Trophoblast cell (in vitro differentiated cells and primary cell): ENCODE results near the gene SREBF2.

Experiments
- DNase-seq, 2 donors: peaks; one replicate each; pipeline ENCODE4 v3.0.0-alpha.2; 2016
- H2AFZ ChIP-seq: 2 replicates; pipeline ENCODE4 v1.6.1; 2013; ENCODE audit warnings: low read length, moderate library complexity, mild to moderate bottlenecking; ENCODE audit not compliant: insufficient read depth, poor library complexity
- H2AK5ac ChIP-seq: 2 replicates; pipeline ENCODE4 v1.6.1; 2013; ENCODE audit warnings: mild to moderate bottlenecking, low read length
- H2BK120ac ChIP-seq: 2 replicates; pipeline ENCODE4 v1.6.1; 2013; ENCODE audit warnings: low read length, mild to moderate bottlenecking, moderate library complexity; ENCODE audit not compliant: insufficient read depth, poor library complexity
- H2BK12ac ChIP-seq: 2 replicates; pipeline ENCODE4 v1.6.1; 2013; ENCODE audit warnings: mild to moderate bottlenecking, low read length, moderate library complexity
- H2BK5ac ChIP-seq: 2 replicates; pipeline ENCODE4 v1.6.1; 2013; ENCODE audit warnings: low read length, low read depth, moderate library complexity, mild to moderate bottlenecking; ENCODE audit not compliant: poor library complexity
- H3K14ac ChIP-seq: 2 replicates; pipeline ENCODE4 v1.6.1; 2013; ENCODE audit warnings: mild to moderate bottlenecking, low read length
- H3K18ac ChIP-seq: 2 replicates; pipeline ENCODE4 v1.6.1; 2013; ENCODE audit warnings: mild to moderate bottlenecking, low read length
- H3K23ac ChIP-seq: 2 replicates; pipeline ENCODE4 v1.6.1; 2013; ENCODE audit warnings: low read length
- H3K27ac ChIP-seq: 2 replicates; pipeline ENCODE4 v1.5.1; 2013; ENCODE audit warnings: low read depth, mild to moderate bottlenecking, inconsistent platforms, low read length, moderate library complexity
- H3K27me3 ChIP-seq: 2 replicates; pipeline ENCODE4 v1.6.1; 2013; ENCODE audit warnings: inconsistent platforms, mild to moderate bottlenecking, low read length, moderate library complexity; ENCODE audit not compliant: insufficient read depth
- H3K36me3 ChIP-seq, 2 experiments: 1 replicate in 1 of 2; 2 replicates in 1 of 2; pipeline ENCODE4 v1.6.1; 2013; ENCODE audit warnings: low read length in 2 of 2, mild to moderate bottlenecking in 2 of 2, moderate library complexity in 1 of 2; ENCODE audit not compliant: insufficient read depth in 2 of 2, control insufficient read depth in 1 of 2
- H3K4ac ChIP-seq: 2 replicates; pipeline ENCODE4 v1.6.1; 2013; ENCODE audit warnings: low read depth, mild to moderate bottlenecking, low read length, moderate library complexity
- H3K4me1 ChIP-seq, 2 experiments: 1 replicate in 1 of 2; 2 replicates in 1 of 2; pipeline ENCODE4 v1.6.1; 2013; ENCODE audit warnings: low read length in 2 of 2, mild to moderate bottlenecking in 2 of 2, moderate library complexity in 1 of 2; ENCODE audit not compliant: insufficient read depth in 2 of 2, control insufficient read depth in 1 of 2
- H3K4me2 ChIP-seq: 2 replicates; pipeline ENCODE4 v1.6.1; 2013; ENCODE audit warnings: inconsistent platforms, mild to moderate bottlenecking, low read length, moderate library complexity
- H3K4me3 ChIP-seq: 2 replicates; pipeline ENCODE4 v1.5.1; 2013; ENCODE audit warnings: mild to moderate bottlenecking, low read depth, low read length, inconsistent platforms
- H3K79me1 ChIP-seq: one replicate; pipeline ENCODE4 v1.6.1; 2013; ENCODE audit warnings: low read length
- H3K79me2 ChIP-seq: 2 replicates; pipeline ENCODE4 v1.6.1; 2013; ENCODE audit warnings: low read length, mild to moderate bottlenecking; ENCODE audit not compliant: control insufficient read depth, insufficient read depth, poor library complexity
- H3K9ac ChIP-seq: 2 replicates; pipeline ENCODE4 v1.6.1; 2013; ENCODE audit warnings: mild to moderate bottlenecking, low read length
- H3K9me3 ChIP-seq: 2 replicates; pipeline ENCODE4 v1.6.1; 2013; ENCODE audit warnings: low read depth, mild to moderate bottlenecking, control low read depth, inconsistent platforms, low read length; ENCODE audit not compliant: insufficient read depth
- H4K12ac ChIP-seq: 2 replicates; pipeline ENCODE4 v1.6.1; 2013; ENCODE audit warnings: low read depth, mild to moderate bottlenecking, low read length, moderate library complexity
- H4K8ac ChIP-seq: 2 replicates; pipeline ENCODE4 v1.6.1; 2013; ENCODE audit warnings: low read depth, mild to moderate bottlenecking, low read length, moderate library complexity
- H4K91ac ChIP-seq: one replicate; pipeline ENCODE4 v1.6.1; 2013; ENCODE audit warnings: low read depth, mild to moderate bottlenecking, low read length, moderate library complexity
- WGBS: extraction: QIAGEN DNeasy Blood & Tissue Kit; methylation state at CpG from one replicate; pipeline ENCODE4 v1.1.7; 2013; ENCODE audit warnings: missing lambda C conversion rate; ENCODE audit not compliant: insufficient read length, insufficient coverage; ENCODE audit errors: extremely low coverage; 5-methylcytosine and 5-hydroxymethylcytosine counted together

Gene SREBF2

DNA sequence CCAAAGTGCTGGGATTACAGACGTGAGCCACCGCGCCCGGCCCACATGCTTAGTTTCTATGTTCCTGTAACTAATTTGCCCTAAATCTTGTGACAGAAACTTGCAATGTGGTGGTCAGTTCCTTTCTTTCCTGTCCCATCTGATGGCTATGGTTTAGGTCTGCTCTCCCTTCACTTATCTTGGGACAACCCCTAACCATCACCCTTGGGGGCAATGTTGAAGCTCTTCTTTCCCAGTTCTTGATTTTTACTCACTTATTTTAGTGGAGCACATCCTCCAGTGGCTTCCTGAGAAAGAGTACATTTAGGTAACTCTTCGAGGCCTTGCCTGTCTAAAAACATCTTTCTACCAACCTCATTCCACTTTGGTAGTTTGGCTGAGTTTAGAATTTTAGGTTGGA, 7.3 kb downstream of the SREBF2 start:
- no peak overlapping the region for H3K27ac ChIP-seq
- no peak overlapping the region for H2BK120ac ChIP-seq
- peaks cover 5% of the 10 kb centered on the region for H3K79me1 ChIP-seq
- H3K4me2 ChIP-seq = no peak overlapping the region
- H4K12ac ChIP-seq = no peak overlapping the region
- no peak overlapping the region for H3K23ac ChIP-seq
- H2BK5ac ChIP-seq = no peak overlapping the region
- no peak overlapping the region for H4K91ac ChIP-seq
- no peak overlapping the region for H3K4me3 ChIP-seq
- H2BK12ac ChIP-seq = no peak overlapping the region
- H3K4ac ChIP-seq = peak overlapping the region; percentile 65
- H3K79me2 ChIP-seq = peaks cover 15% of the 10 kb centered on the region
- no peak for DNase-seq
- no peak overlapping the region for H2AK5ac ChIP-seq
- H3K9me3 ChIP-seq = no peaks in the 10 kb centered on the region
- no peak overlapping the region for H2AFZ ChIP-seq
- H3K9ac ChIP-seq = no peak overlapping the region
- H3K14ac ChIP-seq = no peak overlapping the region
- peaks cover 11 to 22% of the 10 kb centered on the region in 2 experiments for H3K36me3 ChIP-seq
- H3K4me1 ChIP-seq = peaks cover 5 to 15% of the 10 kb centered on the region in 2 experiments
- no peaks in the 10 kb centered on the region for H3K27me3 ChIP-seq
- H3K18ac ChIP-seq = no peak overlapping the region
- no CpG with 5 or more reads among the region's 5 CpGs for WGBS
- H4K8ac ChIP-seq = no peak overlapping the region

DNA sequence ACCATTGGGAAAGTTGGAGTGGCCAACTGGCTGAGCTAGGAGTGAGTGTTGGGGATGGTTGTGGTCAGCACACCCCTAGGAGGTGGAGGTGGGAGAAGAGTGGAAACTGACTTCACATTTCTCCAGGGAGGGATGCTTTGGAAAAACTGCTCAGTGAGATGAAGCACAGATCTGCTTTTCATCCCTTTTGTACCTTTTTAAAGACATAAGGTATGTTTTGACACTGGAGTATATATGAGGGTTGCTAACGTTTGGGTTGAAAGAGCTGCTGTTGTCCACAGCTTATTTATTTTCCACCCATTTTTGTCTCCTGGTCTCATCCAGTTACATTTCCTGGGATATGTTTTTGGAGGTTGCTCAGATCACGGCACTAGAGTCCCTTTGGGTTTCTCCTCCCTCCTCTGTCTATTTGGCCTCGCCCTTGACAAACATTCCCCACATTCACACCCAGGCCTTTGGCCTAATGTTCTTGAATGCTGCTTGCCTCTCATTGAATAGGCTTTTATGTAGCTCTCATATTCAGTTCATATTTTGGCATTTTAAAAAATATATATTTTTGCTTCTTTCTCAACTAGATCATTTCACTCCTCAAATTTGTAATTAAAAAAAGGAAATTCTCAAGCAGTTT, 8.3 kb downstream of the SREBF2 start:
- H2BK120ac ChIP-seq = no peak overlapping the region
- H4K91ac ChIP-seq = no peak overlapping the region
- no peak overlapping the region for H3K4me3 ChIP-seq
- H3K27ac ChIP-seq = no peak overlapping the region
- H3K14ac ChIP-seq = no peak overlapping the region
- peaks cover 6% of the 10 kb centered on the region for H3K79me1 ChIP-seq
- H4K12ac ChIP-seq = no peak overlapping the region
- H2AFZ ChIP-seq = no peak overlapping the region
- H3K4me2 ChIP-seq = no peak overlapping the region
- H4K8ac ChIP-seq = no peak overlapping the region
- DNase-seq = peak in 1 of 2 donors; percentile 19
- H3K9me3 ChIP-seq = no peaks in the 10 kb centered on the region
- H3K79me2 ChIP-seq = peaks cover 19% of the 10 kb centered on the region
- no peak overlapping the region for H3K23ac ChIP-seq
- H3K27me3 ChIP-seq = no peaks in the 10 kb centered on the region
- H3K36me3 ChIP-seq = peaks cover 8 to 16% of the 10 kb centered on the region in 2 experiments
- H2AK5ac ChIP-seq = no peak overlapping the region
- H3K9ac ChIP-seq = no peak overlapping the region
- H3K4ac ChIP-seq = peak overlapping the region; percentile 50
- no peak overlapping the region for H2BK5ac ChIP-seq
- peaks cover 10 to 20% of the 10 kb centered on the region in 2 experiments for H3K4me1 ChIP-seq
- no peak overlapping the region for H2BK12ac ChIP-seq
- no peak overlapping the region for H3K18ac ChIP-seq
- no CpG with 5 or more reads among the region's 3 CpGs for WGBS

DNA sequence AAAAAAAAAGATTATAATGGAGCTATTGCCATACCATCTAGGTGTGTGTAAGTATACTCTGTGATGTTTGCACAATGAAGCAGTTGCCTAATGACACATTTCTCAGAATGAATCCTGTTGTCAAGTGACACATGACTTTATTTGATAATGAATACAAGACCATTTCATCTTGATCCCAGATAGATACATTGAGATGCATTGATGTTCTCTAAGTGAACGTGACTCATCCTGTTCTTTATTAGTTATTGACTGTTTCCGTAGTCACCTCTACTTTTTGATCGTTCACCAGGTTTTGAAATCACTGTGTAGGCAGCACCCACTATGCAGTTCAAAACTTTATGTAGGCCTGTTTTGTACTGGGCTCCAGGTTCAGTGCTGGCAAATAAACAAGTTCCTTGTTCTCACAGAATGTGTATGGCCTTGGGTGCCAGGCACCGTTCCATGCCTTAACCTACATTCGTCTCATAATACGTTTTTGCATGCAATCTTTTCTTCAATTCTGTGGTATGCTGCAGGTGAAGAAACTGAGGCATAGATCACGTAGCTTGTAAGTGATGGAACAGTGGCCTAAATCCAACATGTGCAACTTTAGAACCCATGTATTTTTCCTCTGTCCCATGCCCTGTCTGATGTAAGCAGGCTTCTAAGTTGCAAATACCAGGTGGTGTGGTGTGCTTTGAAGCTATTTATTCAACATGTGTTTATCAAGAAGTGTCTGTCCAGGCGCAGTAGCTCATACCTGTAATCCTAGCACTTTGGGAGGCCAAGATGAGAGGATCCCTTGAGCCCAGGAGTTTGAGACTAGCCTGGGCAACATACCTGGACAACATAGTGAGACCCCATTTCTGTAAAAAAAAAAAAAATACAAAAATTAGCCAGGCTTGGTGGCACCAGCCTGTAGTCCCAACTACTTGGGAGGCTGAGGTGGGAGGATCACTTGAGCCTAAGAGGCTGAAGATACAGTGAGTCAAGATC, 10.4 kb downstream of the SREBF2 start:
- Histone ChIP-seq H3K79me2 (peaks cover 24% of the 10 kb centered on the region), H2AK5ac (no peak overlapping the region), H2BK120ac (no peak overlapping the region), H3K36me3 (peaks cover 5 to 7% of the 10 kb centered on the region in 2 experiments), H3K18ac (no peak overlapping the region), H3K27ac (peak overlapping the region; percentile 3), H2AFZ (no peak overlapping the region), H3K4me3 (no peak overlapping the region), H3K9ac (no peak overlapping the region), H4K91ac (no peak overlapping the region), H3K23ac (no peak overlapping the region), H2BK12ac (no peak overlapping the region), H3K14ac (no peak overlapping the region), H3K4ac (peak overlapping the region; percentile 44), H2BK5ac (no peak overlapping the region), H4K12ac (no peak overlapping the region), H3K27me3 (no peaks in the 10 kb centered on the region), H3K9me3 (no peaks in the 10 kb centered on the region), H3K4me1 (peaks cover 13 to 26% of the 10 kb centered on the region in 2 experiments), H4K8ac (no peak overlapping the region), H3K79me1 (peaks cover 6% of the 10 kb centered on the region), H3K4me2 (no peak overlapping the region)
- peak; percentile 41 to 81 for DNase-seq
- WGBS = no CpG with 5 or more reads among the region's 8 CpGs

DNA sequence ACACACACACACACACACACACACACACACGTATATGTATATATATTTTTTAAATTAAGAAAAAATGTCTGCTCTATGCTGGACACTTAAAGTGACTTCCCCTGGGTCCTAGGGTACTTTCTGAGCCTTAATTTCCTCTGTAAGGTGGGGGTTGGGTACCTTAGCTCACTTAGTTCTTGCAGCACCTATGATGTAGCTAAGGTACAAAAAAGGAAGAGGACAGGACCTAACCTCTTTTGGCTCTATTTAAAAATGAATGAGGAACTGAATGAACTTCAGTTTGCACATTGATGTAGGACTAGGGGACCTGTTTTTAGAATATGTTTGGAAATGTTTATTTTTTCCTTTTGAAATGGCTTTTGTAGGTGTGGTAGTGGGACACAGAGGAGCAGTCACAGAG, 11.1 kb downstream of the SREBF2 start:
- Histone ChIP-seq H3K9ac (no peak overlapping the region), H2BK12ac (no peak overlapping the region), H4K8ac (no peak overlapping the region), H3K14ac (no peak overlapping the region), H2BK5ac (no peak overlapping the region), H4K91ac (no peak overlapping the region), H3K9me3 (no peaks in the 10 kb centered on the region), H3K4ac (no peak overlapping the region), H3K36me3 (peaks cover 3 to 5% of the 10 kb centered on the region in 2 experiments), H3K4me1 (peaks cover 13 to 25% of the 10 kb centered on the region in 2 experiments), H2AK5ac (no peak overlapping the region), H3K18ac (no peak overlapping the region), H4K12ac (no peak overlapping the region), H2AFZ (no peak overlapping the region), H2BK120ac (no peak overlapping the region), H3K79me2 (peaks cover 23% of the 10 kb centered on the region), H3K79me1 (peaks cover 4% of the 10 kb centered on the region), H3K4me3 (no peak overlapping the region), H3K4me2 (peak overlapping the region; percentile 1), H3K27me3 (no peaks in the 10 kb centered on the region), H3K27ac (peak overlapping the region; percentile 58), H3K23ac (no peak overlapping the region)
- no peak for DNase-seq
- no CpG with 5 or more reads among the region's 1 CpG for WGBS
